Gastroesophageal sphincter (tissue), 3 donors: ENCODE measurements around the gene SLC5A9.

ENCODE experiments used
- EP300 ChIP-seq: sonication (generic); formaldehyde crosslinking; IDR thresholded peaks from one replicate; pipeline ENCODE4 v1.6.1; 2017; ENCODE audit warnings: antibody characterized with exemption, mild to moderate bottlenecking
- POLR2A ChIP-seq, 2 donors: fragments of 450-650 bp; IDR thresholded peaks; one replicate each; pipeline ENCODE4 v1.6.1; 2017; ENCODE audit warnings: antibody characterized with exemption in 2 of 2, mild to moderate bottlenecking in 2 of 2, moderate library complexity in 1 of 2
- POLR2AphosphoS5 ChIP-seq: sonication (generic); formaldehyde crosslinking; IDR thresholded peaks from one replicate; pipeline ENCODE4 v1.6.1; 2017; ENCODE audit warnings: antibody characterized with exemption
- TF ChIP-seq, protein P1 (sequence below), 4 experiments: fragments of 200-600 bp in 2 of 4; fragments of 450-650 bp in 2 of 4; sonication (generic) in 1 of 4; IDR thresholded peaks; one replicate each; pipeline ENCODE4 v1.5.1; 2017 to 2019; ENCODE audit warnings: antibody characterized with exemption in 4 of 4, mild to moderate bottlenecking in 2 of 4, moderate library complexity in 2 of 4

- TF ChIP-seq, protein P1, sequence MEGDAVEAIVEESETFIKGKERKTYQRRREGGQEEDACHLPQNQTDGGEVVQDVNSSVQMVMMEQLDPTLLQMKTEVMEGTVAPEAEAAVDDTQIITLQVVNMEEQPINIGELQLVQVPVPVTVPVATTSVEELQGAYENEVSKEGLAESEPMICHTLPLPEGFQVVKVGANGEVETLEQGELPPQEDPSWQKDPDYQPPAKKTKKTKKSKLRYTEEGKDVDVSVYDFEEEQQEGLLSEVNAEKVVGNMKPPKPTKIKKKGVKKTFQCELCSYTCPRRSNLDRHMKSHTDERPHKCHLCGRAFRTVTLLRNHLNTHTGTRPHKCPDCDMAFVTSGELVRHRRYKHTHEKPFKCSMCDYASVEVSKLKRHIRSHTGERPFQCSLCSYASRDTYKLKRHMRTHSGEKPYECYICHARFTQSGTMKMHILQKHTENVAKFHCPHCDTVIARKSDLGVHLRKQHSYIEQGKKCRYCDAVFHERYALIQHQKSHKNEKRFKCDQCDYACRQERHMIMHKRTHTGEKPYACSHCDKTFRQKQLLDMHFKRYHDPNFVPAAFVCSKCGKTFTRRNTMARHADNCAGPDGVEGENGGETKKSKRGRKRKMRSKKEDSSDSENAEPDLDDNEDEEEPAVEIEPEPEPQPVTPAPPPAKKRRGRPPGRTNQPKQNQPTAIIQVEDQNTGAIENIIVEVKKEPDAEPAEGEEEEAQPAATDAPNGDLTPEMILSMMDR (IDR thresholded peaks at IDR 0.05): no peak
- TF ChIP-seq POLR2A (IDR thresholded peaks at IDR 0.05): no peak
- no peak for TF ChIP-seq EP300
- no peak for TF ChIP-seq POLR2AphosphoS5
These were observed 13.1 kb downstream of the SLC5A9 start for GRCh38 chr1:48235652-48236051.
